A549 (cell line): ENCODE measurements around the gene PGLYRP1. TPM values are rescaled to one million over a fixed set of nuclear protein-coding genes. Genes with fewer than 3 reads are reported as not detected.

Source experiments
- ATAC-seq, 2 experiments: fragments of 200-7000 bp in 1 of 2; fragments of >200 bp in 1 of 2; cut with Nextera tagmentation in 1 of 2; cut with Tn5 transposase in 1 of 2; 3 replicates each; pipeline versions ENCODE4 v1.8.0 to v1.9.1; 2018 to 2020; ENCODE audit warnings: mild to moderate bottlenecking in 1 of 2, moderate library complexity in 1 of 2
- CTCF ChIA-PET: fragments of 300-600 bp; sonication (Branson Sonifier 250); formaldehyde crosslinking; extraction: SDS; loops from one replicate; lab custom pipeline; 2021; ENCODE audit warnings: antibody characterized with exemption, inconsistent platforms; lab: Yijun Ruan, JAX
- POLR2A ChIA-PET: fragments of 350-600 bp; formaldehyde crosslinking; extraction: SDS; loops from one replicate; lab custom pipeline; 2021; ENCODE audit warnings: antibody characterized with exemption, inconsistent platforms; lab: Yijun Ruan, JAX
- DNase-seq, 2 experiments: peaks; one replicate each; pipeline versions ENCODE4 v3.0.0 to v3.0.0-alpha.2; 2011 to 2016; ENCODE audit warnings: low read depth in 1 of 2, low spot score in 1 of 2
- FAIRE-seq: peaks from 2 replicates; lab custom pipeline; 2011; peaks lifted over from hg19 to GRCh38; lab: Jason Lieb, UNC
- H3K27ac ChIP-seq, 2 experiments: fragments of >200 bp; sonication (Bioruptor Twin); formaldehyde crosslinking; 3 replicates each; pipeline ENCODE4 v1.5.1; 2016 to 2017
- H3K4me1 ChIP-seq: fragments of >200 bp; sonication (Bioruptor Twin); formaldehyde crosslinking; 3 replicates; pipeline ENCODE4 v1.6.1; 2016
- H3K4me2 ChIP-seq: fragments of >200 bp; sonication (Bioruptor Twin); formaldehyde crosslinking; 3 replicates; pipeline ENCODE4 v1.6.1; 2016
- H3K4me3 ChIP-seq: fragments of >200 bp; sonication (Bioruptor Twin); formaldehyde crosslinking; 3 replicates; pipeline ENCODE4 v1.5.1; 2016
- H3K9me3 ChIP-seq: fragments of >200 bp; sonication (Bioruptor Twin); formaldehyde crosslinking; 3 replicates; pipeline ENCODE4 v1.6.1; 2016
- CTCF ChIP-seq: fragments of >200 bp; sonication (Bioruptor Twin); formaldehyde crosslinking; IDR thresholded peaks from 3 replicates; pipeline ENCODE4 v1.5.1; 2016
- KDM5A ChIP-seq: fragments of 200-600 bp; sonication (generic); IDR thresholded peaks from 2 replicates; pipeline ENCODE4 v1.6.1; 2016; ENCODE audit warnings: antibody characterized with exemption, mild to moderate bottlenecking
- MAX ChIP-seq: IDR thresholded peaks from 2 replicates; pipeline ENCODE4 v1.6.1; 2012
- POLR2A ChIP-seq: IDR thresholded peaks from 2 replicates; pipeline ENCODE4 v1.6.1; 2012; ENCODE audit warnings: mild to moderate bottlenecking, low read length
- SREBF2 ChIP-seq: fragments of 450-650 bp; IDR thresholded peaks from 2 replicates; pipeline ENCODE4 v1.6.1; 2014; ENCODE audit warnings: mild to moderate bottlenecking, moderate library complexity
- WGBS: methylation state at CpG from one replicate; pipeline ENCODE4 v1.1.6; 2017; ENCODE audit errors: missing lambda C conversion rate; 5-methylcytosine and 5-hydroxymethylcytosine counted together
- polyA plus RNA-seq, 4 experiments: library from polyadenylated mRNA; depleted of rRNA in 3 of 4; stranded (reverse); fragments of >200 nt; fragmentation: RNase III in 1 of 4; extraction: RNeasy Plus Mini Kit Qiagen cat#74134 plus additional on column Dnase treatment in 1 of 4; gene quantifications; 2 replicates in 3 of 4; 3 replicates in 1 of 4; pipeline ENCODE4 v1.2.3, GENCODE V29; 2011 to 2017
- TF ChIP-seq, protein P1 (sequence below): IDR thresholded peaks from 2 replicates; pipeline ENCODE4 v1.6.1; 2012
- TF ChIP-seq, protein P2 (sequence below): IDR thresholded peaks from 2 replicates; pipeline ENCODE4 v1.6.1; 2012; ENCODE audit warnings: low read depth, borderline replicate concordance

Gene PGLYRP1
- polyA plus RNA-seq, 2 of the 4 experiments (the other 2 are of a cell fraction), result not detected

GRCh38 chr19:46015687-46016425 lies 7.0 kb downstream of the PGLYRP1 start:
- Histone ChIP-seq H3K9me3 (no peaks in the 10 kb centered on the region), H3K4me1 (peaks cover 20% of the 10 kb centered on the region), H3K4me3 (peak overlapping the region; percentile 59), H3K4me2 (peak overlapping the region; percentile 97), H3K27ac (peak overlapping the region; percentile 54 to 80; a peak in 5 of 6 replicates)
- TF ChIP-seq, protein P1, sequence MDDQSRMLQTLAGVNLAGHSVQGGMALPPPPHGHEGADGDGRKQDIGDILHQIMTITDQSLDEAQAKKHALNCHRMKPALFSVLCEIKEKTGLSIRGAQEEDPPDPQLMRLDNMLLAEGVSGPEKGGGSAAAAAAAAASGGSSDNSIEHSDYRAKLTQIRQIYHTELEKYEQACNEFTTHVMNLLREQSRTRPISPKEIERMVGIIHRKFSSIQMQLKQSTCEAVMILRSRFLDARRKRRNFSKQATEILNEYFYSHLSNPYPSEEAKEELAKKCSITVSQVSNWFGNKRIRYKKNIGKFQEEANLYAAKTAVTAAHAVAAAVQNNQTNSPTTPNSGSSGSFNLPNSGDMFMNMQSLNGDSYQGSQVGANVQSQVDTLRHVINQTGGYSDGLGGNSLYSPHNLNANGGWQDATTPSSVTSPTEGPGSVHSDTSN, result peak; percentile 20; the same call in 1 of the 2 replicates
- TF ChIP-seq, protein P2, sequence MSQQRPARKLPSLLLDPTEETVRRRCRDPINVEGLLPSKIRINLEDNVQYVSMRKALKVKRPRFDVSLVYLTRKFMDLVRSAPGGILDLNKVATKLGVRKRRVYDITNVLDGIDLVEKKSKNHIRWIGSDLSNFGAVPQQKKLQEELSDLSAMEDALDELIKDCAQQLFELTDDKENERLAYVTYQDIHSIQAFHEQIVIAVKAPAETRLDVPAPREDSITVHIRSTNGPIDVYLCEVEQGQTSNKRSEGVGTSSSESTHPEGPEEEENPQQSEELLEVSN, result no peak
- 68% methylated on average over 45 of the region's 63 CpGs for WGBS
- ATAC-seq (peak; percentile 43 to 47), DNase-seq (peak in 1 of 2 experiments; percentile 30), FAIRE-seq (no peak)
- POLR2A ChIA-PET, result interaction anchor here (0.6 to 1.2 kb wide), 8 partner anchors 21 to 429 kb away, joined by 3 to 6 read pairs (median 3); partner anchors contain the start of genes CCDC61 and MYPOP
- CTCF ChIA-PET, result interaction anchor here (0.5 to 23.2 kb wide), 17 partner anchors 10 to 252 kb away, joined by 3 to 1009 read pairs (median 5); partner anchors contain the start of genes CCDC61 and IGFL4

GRCh38 chr19:46014941-46015686 lies 7.7 kb downstream of the PGLYRP1 start:
- Histone ChIP-seq H3K4me1 (peaks cover 20% of the 10 kb centered on the region), H3K4me3 (peak overlapping the region; percentile 59), H3K27ac (peak overlapping the region; percentile 63 to 76), H3K9me3 (no peaks in the 10 kb centered on the region), H3K4me2 (peak overlapping the region; percentile 97)
- WGBS, result 62% methylated on average over 51 of the region's 74 CpGs
- DNase-seq (peak; percentile 72 to 82), ATAC-seq (peak; percentile 65 to 78), FAIRE-seq (no peak)
- POLR2A ChIA-PET, result interaction anchor here (0.6 to 1.2 kb wide), 6 partner anchors 20 to 156 kb away, joined by 3 to 6 read pairs (median 4); partner anchors contain the start of genes CCDC61 and MYPOP
- CTCF ChIA-PET, result interaction anchor here (0.5 to 23.2 kb wide), 9 partner anchors 10 to 198 kb away, joined by 3 to 1009 read pairs (median 3); no protein-coding TSS in a partner anchor
- peak; percentile 34; the same call in 1 of the 2 replicates for TF ChIP-seq POLR2A
- no peak for TF ChIP-seq KDM5A
- TF ChIP-seq MAX, result peak; percentile 29; the same call in 1 of the 2 replicates

- no peak for ATAC-seq
- peak overlapping the region; percentile 97 for H3K4me2 ChIP-seq
- POLR2A ChIA-PET, result interaction anchor here (1.1 to 1.2 kb wide), 3 partner anchors 19 to 112 kb away, joined by 3 to 4 read pairs (median 3); partner anchors contain the start of genes CCDC61 and MYPOP
- TF ChIP-seq SREBF2 (no peak), MAX (0 out of 2 replicates have a peak, but pooled peaks have one; percentile 2), CTCF (no peak)
- TF ChIP-seq, protein P2, result no peak
- TF ChIP-seq, all 56 proteins: peak for 1
- WGBS, result 75% methylated on average over 8 of the region's 8 CpGs
- Histone ChIP-seq H3K4me1 (peaks cover 20% of the 10 kb centered on the region), H3K9me3 (no peaks in the 10 kb centered on the region), H3K4me3 (peak overlapping the region; percentile 59; the same call in 2 of the 3 replicates), H3K27ac (peak overlapping the region in 1 of 2 experiments; percentile 76; a peak in 3 of 6 replicates)
- no peak for FAIRE-seq
- DNase-seq, result no peak
- CTCF ChIA-PET, result interaction anchor here (0.7 to 23.2 kb wide), 6 partner anchors 9 to 197 kb away, joined by 3 to 1009 read pairs (median 6); no protein-coding TSS in a partner anchor
These were observed 8.3 kb downstream of the PGLYRP1 start for GRCh38 chr19:46014534-46014933.
